Activated CD4-positive, alpha-beta T cell treated with anti-CD3 and anti-CD28 coated beads, Interleukin-2, amount 50 U/mL, for 16 hours (primary cell): ENCODE measurements around the gene HNRNPK.

Experiments used
- DNase-seq: peaks from one replicate; pipeline ENCODE4 v3.0.0-alpha.2; 2020

HNRNPK gene

DNA sequence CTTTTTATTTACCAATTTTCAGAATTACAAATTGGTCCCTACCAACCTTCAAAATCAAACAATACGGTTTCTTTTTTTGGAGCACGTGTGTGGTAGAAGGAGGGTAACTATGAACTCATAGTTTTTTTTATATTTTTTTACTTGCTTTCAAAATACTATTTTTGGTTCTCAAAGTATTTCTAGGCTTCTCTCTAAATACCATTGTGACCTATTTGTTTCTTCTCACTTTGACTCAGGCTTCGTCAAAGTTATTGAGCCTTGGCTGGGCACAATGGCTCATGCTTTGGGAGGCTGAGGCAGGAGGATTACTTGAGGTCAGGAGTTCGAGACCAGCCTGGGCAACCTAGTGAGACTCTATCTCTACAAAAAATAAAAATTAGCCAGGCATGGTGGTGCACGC is 47.2 kb downstream of the HNRNPK start:
- no peak for DNase-seq

- no peak for DNase-seq
Observed at GRCh38 chr9:83932011-83932410, 48.0 kb downstream of the HNRNPK start.

- no peak for DNase-seq
Observed at GRCh38 chr9:83930881-83931280, 49.1 kb downstream of the HNRNPK start.

DNA sequence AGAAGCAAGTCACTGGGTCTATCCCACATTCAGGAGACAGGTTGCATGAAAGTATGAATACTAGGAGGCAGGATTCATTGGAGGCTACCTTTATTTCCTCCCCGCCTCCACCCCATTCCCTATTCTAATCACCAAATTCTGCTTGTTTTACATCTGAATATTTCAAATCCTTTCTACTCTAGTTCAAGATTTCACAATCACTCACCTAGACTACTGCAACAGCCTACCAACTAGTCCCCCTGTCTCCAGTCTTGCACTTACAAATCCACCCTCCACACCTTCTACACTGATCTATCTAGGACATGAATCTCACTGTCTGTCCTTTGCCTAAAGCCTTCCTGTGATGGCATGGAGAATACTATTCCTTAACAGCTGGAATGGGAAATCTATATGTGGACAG is 52.4 kb downstream of the HNRNPK start:
- DNase-seq, result no peak

GRCh38 chr9:83920927-83921707 is 58.9 kb downstream of the HNRNPK start, which contains the start of gene KIF27:
KIF27 (minus strand) TSS chr9:83921432; CDS start chr9:83915591, 5,841 bp downstream.
- DNase-seq, result peak; percentile 98

DNA sequence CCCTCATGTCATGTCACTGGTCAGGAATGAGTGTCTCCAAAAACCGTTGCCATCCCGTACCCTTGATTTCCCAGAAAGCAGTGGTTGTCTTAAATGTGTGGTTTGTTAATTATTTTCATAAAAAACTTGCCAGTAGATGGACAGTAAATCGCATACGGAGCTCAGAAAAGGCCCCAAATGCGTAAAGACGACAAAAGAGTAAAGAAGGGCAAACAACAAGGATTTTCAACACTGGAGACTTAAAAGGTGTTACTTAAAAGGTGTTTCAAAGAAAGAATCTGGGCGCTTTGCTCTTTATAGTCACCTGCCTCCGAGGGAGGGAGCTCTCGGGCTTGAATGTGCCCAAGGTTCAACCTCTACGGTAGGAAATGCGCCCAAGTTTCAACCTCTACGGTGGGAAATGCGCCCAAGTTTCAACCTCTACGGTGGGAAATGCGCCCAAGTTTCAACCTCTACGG is 59.5 kb downstream of the HNRNPK start:
- no peak for DNase-seq

DNA sequence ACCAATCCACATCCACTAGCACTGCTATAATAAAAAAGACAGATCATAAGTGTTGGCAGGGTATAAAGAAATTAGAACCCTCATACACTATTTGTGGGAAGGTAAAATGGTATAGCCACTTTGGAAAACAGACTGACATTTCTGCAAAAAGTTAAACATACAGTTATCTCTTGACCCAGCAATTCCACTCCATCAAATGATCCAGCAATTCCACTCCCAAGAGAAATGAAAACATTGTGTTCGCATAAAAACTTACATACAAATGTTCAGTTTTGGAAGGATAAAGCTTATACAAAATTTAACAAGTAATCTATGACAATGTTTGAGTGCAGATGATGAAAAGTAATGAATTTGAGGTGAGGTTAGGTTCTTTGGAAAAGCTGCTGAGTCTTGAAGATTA is 60.9 kb downstream of the HNRNPK start:
- no peak for DNase-seq
